Loucy (cell line): Measurements from ENCODE around the gene F2RL3.

Source experiments
- H2AFZ ChIP-seq: fragments of 200-600 bp; sonication (generic); 2 replicates; pipeline ENCODE4 v1.6.0; 2016; ENCODE audit warnings: antibody characterized with exemption, mild to moderate bottlenecking, low read length, moderate library complexity
- H3F3A ChIP-seq: fragments of 200-600 bp; 2 replicates; pipeline ENCODE4 v1.6.0; 2016; ENCODE audit warnings: antibody characterized with exemption, low read depth, mild to moderate bottlenecking
- H3K27me3 ChIP-seq: fragments of 200-600 bp; sonication (generic); 2 replicates; pipeline ENCODE4 v1.6.1; 2014; ENCODE audit warnings: low read length, mild to moderate bottlenecking; ENCODE audit not compliant: insufficient read depth, poor library complexity, severe bottlenecking
- H3K36me3 ChIP-seq: fragments of 200-600 bp; sonication (generic); 2 replicates; pipeline ENCODE4 v1.6.1; 2016; ENCODE audit warnings: low read length; ENCODE audit not compliant: insufficient read depth
- H3K4me1 ChIP-seq: fragments of 200-600 bp; sonication (generic); 2 replicates; pipeline ENCODE4 v1.5.1; 2014; ENCODE audit warnings: low read length, mild to moderate bottlenecking; ENCODE audit not compliant: insufficient read depth, poor library complexity, severe bottlenecking
- H3K4me2 ChIP-seq: fragments of 200-600 bp; sonication (generic); 2 replicates; pipeline ENCODE4 v1.6.0; 2014; ENCODE audit warnings: antibody characterized with exemption, low read length, low read depth, mild to moderate bottlenecking; ENCODE audit not compliant: poor library complexity, severe bottlenecking
- H3K4me3 ChIP-seq: fragments of 200-600 bp; sonication (generic); 2 replicates; pipeline ENCODE4 v1.5.1; 2014; ENCODE audit warnings: low read length, mild to moderate bottlenecking, mixed read lengths; ENCODE audit not compliant: poor library complexity, severe bottlenecking
- H3K79me2 ChIP-seq: fragments of 200-600 bp; sonication (generic); 2 replicates; pipeline ENCODE4 v1.6.1; 2014; ENCODE audit warnings: low read length; ENCODE audit not compliant: insufficient read depth
- H3K9ac ChIP-seq: fragments of 200-600 bp; sonication (generic); 2 replicates; pipeline ENCODE4 v1.6.0; 2014; ENCODE audit warnings: mild to moderate bottlenecking, low read depth, low read length, moderate library complexity; ENCODE audit not compliant: poor library complexity, severe bottlenecking
- H3K9me2 ChIP-seq: fragments of 200-600 bp; sonication (generic); replicated peaks from 2 replicates; pipeline ENCODE4 v1.6.1; 2016; ENCODE audit warnings: low read depth, low read length, mixed read lengths
- H3K9me3 ChIP-seq: fragments of 200-600 bp; sonication (generic); 2 replicates; pipeline ENCODE4 v1.6.1; 2014; ENCODE audit warnings: mild to moderate bottlenecking, antibody characterized with exemption, low read length, low read depth; ENCODE audit not compliant: insufficient read depth
- H4K20me1 ChIP-seq: fragments of 200-600 bp; sonication (generic); 2 replicates; pipeline ENCODE4 v1.6.0; 2014; ENCODE audit warnings: antibody characterized with exemption, low read length, mild to moderate bottlenecking; ENCODE audit not compliant: insufficient read depth, poor library complexity, severe bottlenecking
- EZH2phosphoT487 ChIP-seq: fragments of 200-600 bp; IDR thresholded peaks from 2 replicates; pipeline ENCODE4 v1.6.1; 2018; ENCODE audit warnings: antibody characterized with exemption, mild to moderate bottlenecking, moderate library complexity, borderline replicate concordance
- TF ChIP-seq, protein P1 (sequence below): fragments of 200-600 bp; sonication (generic); conservative IDR thresholded peaks from 2 replicates; pipeline ENCODE4 v1.5.1; 2014; ENCODE audit warnings: mild to moderate bottlenecking, antibody characterized with exemption, low read length

The F2RL3 gene

DNA sequence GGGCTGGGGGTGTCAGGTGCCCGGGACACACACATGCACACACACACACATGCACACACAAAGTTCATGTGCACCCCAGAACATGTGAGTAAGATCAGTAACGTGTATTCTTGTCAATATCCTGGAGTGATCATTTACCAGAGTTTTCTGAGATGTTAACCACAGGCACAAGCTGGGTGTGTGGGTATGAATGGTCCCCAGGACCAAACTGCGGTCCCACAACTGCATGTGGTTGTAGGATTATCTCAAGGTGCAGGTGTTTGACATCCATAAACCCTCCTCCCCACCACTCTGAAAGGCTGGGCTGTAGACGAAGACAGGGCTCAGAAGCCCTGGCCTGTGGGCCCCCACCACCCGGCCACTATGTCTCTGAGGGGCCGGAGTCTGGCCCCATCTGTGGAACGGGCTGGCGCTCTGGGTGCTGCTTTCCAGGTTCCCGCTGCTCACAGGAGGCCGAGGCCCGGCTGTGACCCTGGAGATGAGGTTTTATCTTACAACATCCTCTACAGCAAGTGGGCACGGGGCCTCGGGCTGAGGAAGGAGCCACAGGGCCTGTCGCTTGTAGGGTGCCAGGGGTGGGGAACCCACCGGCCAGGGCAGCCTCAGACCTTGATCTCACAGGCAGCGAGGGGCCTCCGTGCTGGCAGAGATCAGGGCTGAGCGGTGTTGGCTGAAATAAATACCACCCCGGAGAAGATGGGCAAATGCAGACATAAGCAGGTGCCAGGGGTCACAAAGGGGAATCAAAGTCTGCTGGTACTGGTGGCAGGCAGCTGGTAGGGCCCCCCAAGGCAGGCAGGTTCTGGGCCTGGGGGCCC, 4.3 kb downstream of the F2RL3 start:
- Histone ChIP-seq H3K4me1 (peaks cover 55% of the 10 kb centered on the region), H2AFZ (no peak overlapping the region), H3K4me2 (peak overlapping the region; percentile 56), H4K20me1 (no peaks in the 10 kb centered on the region), H3K79me2 (peaks cover 22% of the 10 kb centered on the region; the same call in 1 of the 2 replicates), H3K36me3 (no peaks in the 10 kb centered on the region), H3K9me3 (no peaks in the 10 kb centered on the region), H3K9me2 (no peaks in the 10 kb centered on the region), H3K9ac (peak overlapping the region; percentile 61), H3K27me3 (no peaks in the 10 kb centered on the region), H3F3A (no peaks in the 10 kb centered on the region), H3K4me3 (peak overlapping the region; percentile 20)
- no peak for TF ChIP-seq EZH2phosphoT487
- TF ChIP-seq, protein P1, sequence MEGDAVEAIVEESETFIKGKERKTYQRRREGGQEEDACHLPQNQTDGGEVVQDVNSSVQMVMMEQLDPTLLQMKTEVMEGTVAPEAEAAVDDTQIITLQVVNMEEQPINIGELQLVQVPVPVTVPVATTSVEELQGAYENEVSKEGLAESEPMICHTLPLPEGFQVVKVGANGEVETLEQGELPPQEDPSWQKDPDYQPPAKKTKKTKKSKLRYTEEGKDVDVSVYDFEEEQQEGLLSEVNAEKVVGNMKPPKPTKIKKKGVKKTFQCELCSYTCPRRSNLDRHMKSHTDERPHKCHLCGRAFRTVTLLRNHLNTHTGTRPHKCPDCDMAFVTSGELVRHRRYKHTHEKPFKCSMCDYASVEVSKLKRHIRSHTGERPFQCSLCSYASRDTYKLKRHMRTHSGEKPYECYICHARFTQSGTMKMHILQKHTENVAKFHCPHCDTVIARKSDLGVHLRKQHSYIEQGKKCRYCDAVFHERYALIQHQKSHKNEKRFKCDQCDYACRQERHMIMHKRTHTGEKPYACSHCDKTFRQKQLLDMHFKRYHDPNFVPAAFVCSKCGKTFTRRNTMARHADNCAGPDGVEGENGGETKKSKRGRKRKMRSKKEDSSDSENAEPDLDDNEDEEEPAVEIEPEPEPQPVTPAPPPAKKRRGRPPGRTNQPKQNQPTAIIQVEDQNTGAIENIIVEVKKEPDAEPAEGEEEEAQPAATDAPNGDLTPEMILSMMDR, result no peak

- peaks cover 49% of the 10 kb centered on the region for H3K4me1 ChIP-seq
- H4K20me1 ChIP-seq, result no peaks in the 10 kb centered on the region
- no peaks in the 10 kb centered on the region for H3K9me2 ChIP-seq
- H2AFZ ChIP-seq, result no peak overlapping the region
- peaks cover 22% of the 10 kb centered on the region; the same call in 1 of the 2 replicates for H3K79me2 ChIP-seq
- TF ChIP-seq, protein P1, result no peak
- no peak for TF ChIP-seq EZH2phosphoT487
- H3K4me2 ChIP-seq, result no peak overlapping the region
- H3K36me3 ChIP-seq, result no peaks in the 10 kb centered on the region
- H3K27me3 ChIP-seq, result no peaks in the 10 kb centered on the region
- H3K9me3 ChIP-seq, result no peaks in the 10 kb centered on the region
- H3K9ac ChIP-seq, result peak overlapping the region; percentile 61
- H3K4me3 ChIP-seq, result no peak overlapping the region
- H3F3A ChIP-seq, result no peaks in the 10 kb centered on the region
Measured at GRCh38 chr19:16893686-16893989, 4.8 kb downstream of the F2RL3 start.

GRCh38 chr19:16894080-16894479, 5.3 kb downstream of the F2RL3 start:
- H3K9me2 ChIP-seq, result no peaks in the 10 kb centered on the region
- peaks cover 22% of the 10 kb centered on the region; the same call in 1 of the 2 replicates for H3K79me2 ChIP-seq
- peaks cover 45% of the 10 kb centered on the region for H3K4me1 ChIP-seq
- no peaks in the 10 kb centered on the region for H3F3A ChIP-seq
- no peaks in the 10 kb centered on the region for H3K36me3 ChIP-seq
- H4K20me1 ChIP-seq, result no peaks in the 10 kb centered on the region
- TF ChIP-seq EZH2phosphoT487, result no peak
- TF ChIP-seq, protein P1, result no peak
- H3K27me3 ChIP-seq, result no peaks in the 10 kb centered on the region
- no peak overlapping the region for H3K9ac ChIP-seq
- H3K4me3 ChIP-seq, result no peak overlapping the region
- H3K4me2 ChIP-seq, result no peak overlapping the region
- H3K9me3 ChIP-seq, result no peaks in the 10 kb centered on the region
- no peak overlapping the region for H2AFZ ChIP-seq
